HG03378 (cell line): Measurements from ENCODE around the gene AHCTF1.
A peak's percentile ranks its signal among the peaks of the same experiment; 100 is the strongest.

ENCODE experiments used
- ATAC-seq: cut with Tn5 transposase; IDR thresholded peaks from one replicate; pipeline ENCODE4 v1.9.1; 2021; ENCODE audit warnings: mild to moderate bottlenecking, moderate library complexity; ENCODE audit not compliant: unreplicated experiment

Gene AHCTF1

DNA sequence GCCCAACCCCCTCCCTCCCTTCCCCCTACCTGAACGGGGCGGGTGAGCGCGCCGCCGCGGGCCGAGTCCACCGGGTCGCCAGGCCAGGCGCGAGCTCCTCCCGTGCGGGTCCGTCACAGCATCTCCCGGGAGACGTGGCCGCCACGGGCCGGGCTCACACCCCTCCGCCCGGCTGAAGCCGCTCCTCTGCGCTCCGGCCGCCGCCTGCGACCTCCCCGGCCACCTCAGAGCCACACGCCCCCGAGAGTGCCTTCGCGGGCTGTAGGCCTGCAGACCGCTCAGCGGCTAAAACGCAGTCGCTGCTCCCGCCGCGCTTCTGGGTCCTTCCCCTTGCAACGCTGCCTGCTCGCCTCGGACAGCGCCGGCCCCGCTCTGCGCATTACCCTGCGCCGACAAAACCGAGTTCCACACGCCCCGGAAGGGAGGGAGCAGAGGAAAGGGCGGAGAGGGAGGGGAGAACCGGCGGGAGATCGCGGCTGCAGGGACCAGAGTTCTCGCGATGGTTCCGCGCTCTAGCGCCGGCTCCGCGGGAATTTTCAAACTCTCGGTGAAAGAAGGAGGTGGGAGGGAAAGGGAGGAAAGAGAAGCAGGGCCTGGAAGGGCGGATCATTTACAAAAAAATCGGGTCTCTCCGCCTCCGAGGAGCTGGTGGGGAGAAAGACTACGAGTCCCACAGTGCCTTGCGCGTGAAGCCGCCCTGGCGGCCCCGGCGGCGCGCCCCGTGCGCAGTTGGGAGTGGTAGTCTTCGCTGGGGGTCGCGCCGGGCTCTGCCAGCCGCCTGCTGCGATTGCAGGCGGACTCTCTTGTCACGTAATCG lies at the start of gene AHCTF1:
Gene AHCTF1, minus strand, starts transcription at position 400 of the 817 bp plus-strand sequence. CDS start 13,578 bp downstream, outside the sequence.
- ATAC-seq: peak; percentile 85

GRCh38 chr1:246978785-246979184 lies 47.0 kb upstream of the AHCTF1 start:
- ATAC-seq: no peak

DNA sequence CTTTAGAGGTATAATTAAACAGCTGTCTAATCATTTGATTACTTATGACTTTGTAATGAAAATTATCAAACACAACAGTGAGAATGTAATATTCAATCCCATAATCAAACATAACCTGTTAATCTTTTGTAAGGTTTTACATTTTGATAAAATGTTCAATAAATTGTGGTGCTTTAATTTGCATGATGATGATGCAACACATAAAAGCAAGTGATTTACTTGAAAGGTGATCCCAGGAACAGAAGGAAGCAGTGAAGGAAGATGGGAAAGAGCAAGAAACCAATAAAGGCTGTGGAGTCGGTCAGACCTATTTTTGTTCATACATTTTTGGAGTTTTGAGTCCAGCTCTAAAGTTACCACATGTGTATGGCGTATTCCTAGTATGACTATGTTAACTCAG lies 46.5 kb upstream of the AHCTF1 start:
- no peak for ATAC-seq

- ATAC-seq: no peak
Measured at GRCh38 chr1:246971969-246972368, 40.2 kb upstream of the AHCTF1 start.

DNA sequence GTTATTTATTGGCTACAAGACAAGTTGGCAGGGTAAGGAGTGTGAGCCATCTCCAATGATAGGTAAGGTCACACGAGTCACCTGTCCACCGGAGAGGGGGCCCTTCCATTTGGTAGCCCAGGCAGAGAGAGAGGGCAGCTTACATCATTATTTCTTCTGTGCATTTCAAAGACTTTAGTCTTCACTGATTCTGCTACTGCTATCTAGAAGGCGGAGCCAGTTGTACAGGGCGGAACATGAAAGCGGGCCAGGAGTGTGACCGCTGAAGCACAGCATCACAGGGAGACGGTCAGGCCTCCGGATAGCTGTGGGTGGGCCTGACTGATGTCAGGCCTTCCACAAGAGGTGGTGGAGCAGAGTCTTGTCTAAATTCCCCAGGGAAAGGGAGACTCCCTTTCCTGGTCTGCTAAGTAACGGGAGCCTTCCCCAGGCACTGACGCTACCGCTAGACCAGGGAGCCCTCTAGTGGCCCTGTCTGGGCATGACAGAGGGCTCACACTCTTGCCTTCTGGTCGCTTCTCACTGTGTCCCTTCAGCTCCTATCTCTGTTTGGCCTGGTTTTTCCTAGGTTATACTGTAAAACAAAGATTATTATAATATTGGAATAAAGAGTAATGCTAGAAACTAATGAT lies 39.5 kb upstream of the AHCTF1 start:
- ATAC-seq: no peak

GRCh38 chr1:246969621-246970020 lies 37.9 kb upstream of the AHCTF1 start:
- no peak for ATAC-seq

- no peak for ATAC-seq
Measured at GRCh38 chr1:246966502-246966901, 34.8 kb upstream of the AHCTF1 start.

DNA sequence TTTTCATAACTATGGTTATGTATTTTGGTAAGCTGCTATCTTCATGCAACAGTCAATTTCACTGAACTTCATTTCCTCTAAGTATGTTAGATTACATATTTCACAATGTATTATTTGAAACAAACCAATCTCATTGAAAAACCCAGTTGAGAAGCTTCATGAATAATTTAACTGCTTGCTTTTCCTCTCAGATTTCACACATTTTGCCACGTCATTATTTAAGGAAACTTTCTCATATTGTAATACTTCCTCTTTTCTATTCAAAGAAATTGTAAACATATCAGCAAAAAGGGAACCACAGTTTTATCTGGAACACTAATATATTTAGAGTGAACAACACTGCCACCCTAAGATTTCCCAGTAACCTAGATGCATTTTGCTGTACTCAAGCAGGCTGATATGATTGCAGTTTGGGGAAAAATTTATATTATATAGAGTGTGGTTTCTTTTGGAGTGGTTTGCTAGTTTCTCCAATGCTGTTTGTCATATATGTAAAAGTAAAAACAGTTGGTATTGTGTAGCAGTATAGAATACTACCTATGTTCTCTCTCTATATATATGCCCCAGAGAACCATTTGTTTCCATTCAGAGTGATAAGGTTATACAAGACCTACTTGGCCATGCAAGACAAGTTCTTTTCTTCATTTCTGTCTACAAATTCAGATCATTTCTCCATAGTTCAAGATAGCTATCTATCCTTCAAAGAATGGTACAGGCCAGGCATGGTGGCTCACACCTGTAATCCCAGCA lies 28.4 kb upstream of the AHCTF1 start:
- ATAC-seq: peak; percentile 85

GRCh38 chr1:246954126-246954525 lies 22.4 kb upstream of the AHCTF1 start:
- ATAC-seq: no peak

DNA sequence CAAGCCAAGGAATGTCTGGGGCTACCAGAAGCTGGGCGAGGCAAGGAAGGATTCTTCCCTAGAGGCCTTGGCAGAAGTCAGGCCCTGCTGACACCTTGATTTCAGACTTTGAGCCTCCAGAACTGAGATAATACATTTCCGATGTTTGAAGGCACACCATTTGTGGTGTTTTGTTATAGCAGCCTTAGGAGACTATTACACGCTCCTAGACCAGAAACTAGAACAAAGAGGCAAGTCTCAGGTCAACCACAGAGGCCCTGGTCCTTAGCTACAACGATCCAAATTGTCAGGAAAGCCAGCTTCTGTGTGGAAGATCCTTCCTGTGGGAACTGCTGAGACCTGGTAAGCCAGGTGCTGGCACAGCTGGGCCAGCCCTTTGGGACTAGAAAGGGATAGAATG lies 19.7 kb upstream of the AHCTF1 start:
- ATAC-seq: no peak

DNA sequence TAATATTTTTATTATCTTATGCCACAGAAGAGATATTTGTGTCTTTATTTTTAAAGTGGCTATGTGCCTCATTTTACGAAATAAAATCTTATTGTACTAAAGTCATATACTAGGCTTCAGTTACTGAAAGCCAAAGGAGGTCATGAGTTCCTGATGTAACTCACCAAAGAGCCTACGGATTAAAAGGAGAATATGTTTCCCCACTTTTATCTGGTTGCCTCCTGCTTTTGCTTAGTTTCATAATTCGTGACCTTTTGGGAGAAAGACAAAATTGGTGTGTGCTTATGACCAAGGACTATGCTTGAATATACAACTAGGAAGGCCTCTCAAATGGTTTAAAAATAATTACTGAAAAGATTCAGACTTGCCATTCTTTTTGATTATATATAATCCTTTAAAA lies 18.2 kb upstream of the AHCTF1 start:
- no peak for ATAC-seq

DNA sequence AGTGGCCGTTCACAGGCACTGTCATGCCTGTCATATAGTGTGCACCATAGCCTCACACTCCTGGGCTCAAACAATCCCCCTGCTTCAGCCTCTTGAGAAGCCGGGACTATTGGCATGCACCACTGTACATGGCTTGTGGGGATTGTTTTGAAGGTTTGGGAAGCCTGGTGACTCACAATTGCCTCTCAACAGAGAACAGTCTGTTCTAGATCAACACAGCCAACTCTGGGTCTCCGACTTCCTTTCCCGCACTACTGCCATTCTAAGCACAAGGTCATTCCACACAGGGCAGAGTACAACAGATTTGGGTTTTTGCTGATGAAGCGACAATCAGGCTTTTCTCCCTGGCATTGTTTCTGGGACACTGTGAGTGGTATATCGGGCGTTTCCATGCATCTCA lies 15.5 kb upstream of the AHCTF1 start:
- no peak for ATAC-seq

GRCh38 chr1:246946366-246946765 lies 14.6 kb upstream of the AHCTF1 start:
- no peak for ATAC-seq

GRCh38 chr1:246934765-246935164 lies 3.0 kb upstream of the AHCTF1 start:
- no peak for ATAC-seq

DNA sequence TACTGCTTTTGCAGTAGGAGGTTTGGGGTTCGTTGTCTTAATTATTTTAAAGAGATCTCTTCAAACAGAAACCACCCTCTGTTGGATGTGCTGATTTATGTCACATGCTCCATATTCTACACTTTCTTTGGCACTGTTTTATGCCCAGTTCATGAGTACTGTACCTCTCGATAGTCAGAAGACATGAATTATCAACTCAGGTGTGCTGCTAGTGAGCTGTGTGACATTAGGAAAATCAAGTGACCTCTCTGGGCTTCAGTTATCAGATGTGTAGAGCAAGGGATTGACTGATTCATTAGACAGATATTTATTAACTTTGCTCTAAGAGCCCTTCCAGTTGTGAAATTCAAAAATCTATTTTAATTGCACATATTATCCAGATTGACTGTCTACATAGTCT lies 2.1 kb upstream of the AHCTF1 start:
- ATAC-seq: no peak

DNA sequence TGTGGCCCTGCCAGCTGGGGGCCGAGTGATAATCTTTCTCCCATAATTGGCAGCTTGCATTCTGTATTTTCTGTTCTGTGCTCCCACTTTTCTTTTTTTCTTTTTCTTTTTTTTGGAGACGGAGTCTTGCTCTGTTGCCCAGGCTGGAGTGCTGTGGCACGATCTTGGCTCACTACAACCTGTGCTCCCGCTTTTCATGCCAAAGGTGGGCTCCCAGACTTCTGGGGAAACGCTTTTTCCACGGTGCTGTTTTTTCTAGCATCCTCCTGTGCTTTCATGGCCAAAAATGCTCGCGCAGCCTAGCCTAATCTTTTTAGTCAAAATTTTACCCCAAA lies 585 bp upstream of the AHCTF1 start:
- no peak for ATAC-seq

- ATAC-seq: peak; percentile 18
Measured at GRCh38 chr1:246930830-246931548, 759 bp downstream of the AHCTF1 start.

- ATAC-seq: no peak
Measured at GRCh38 chr1:246925997-246926626, 5.6 kb downstream of the AHCTF1 start.

GRCh38 chr1:246923900-246924299 lies 7.8 kb downstream of the AHCTF1 start:
- ATAC-seq: no peak

- no peak for ATAC-seq
Measured at GRCh38 chr1:246923482-246923881, 8.3 kb downstream of the AHCTF1 start.

- no peak for ATAC-seq
Measured at GRCh38 chr1:246921481-246921880, 10.3 kb downstream of the AHCTF1 start.
